Ovary (tissue), 9 donors: Measurements from ENCODE around the gene CORO6. TPM values are rescaled to one million over a fixed set of nuclear protein-coding genes. Genes with fewer than 3 reads are reported as not detected.

ENCODE experiments used
- DNase-seq, 5 donors: peaks; one replicate each; pipeline ENCODE4 v3.0.0-alpha.2; 2019 to 2020
- H3K27ac ChIP-seq, 2 donors: fragments of 200-600 bp; one replicate each; pipeline versions ENCODE4 v1.5.1 to v1.8.0; 2019 to 2022
- H3K27me3 ChIP-seq: fragments of 200-600 bp; one replicate; pipeline ENCODE4 v1.8.0; 2022
- H3K36me3 ChIP-seq: fragments of 200-600 bp; sonication (generic); one replicate; pipeline ENCODE4 v1.5.1; 2019
- H3K4me1 ChIP-seq: one replicate; pipeline ENCODE4 v1.8.1; 2013; ENCODE audit warnings: mild to moderate bottlenecking, moderate library complexity; ENCODE audit not compliant: insufficient read depth
- H3K4me3 ChIP-seq: fragments of 200-600 bp; sonication (generic); one replicate; pipeline ENCODE4 v1.5.1; 2017
- H3K9me3 ChIP-seq, 2 donors: fragments of 200-600 bp in 1 of 2; sonication (generic) in 1 of 2; one replicate each; pipeline versions ENCODE4 v1.5.1 to v1.8.1; 2013 to 2019; ENCODE audit warnings: mild to moderate bottlenecking in 1 of 2, moderate library complexity in 1 of 2
- CTCF ChIP-seq, 3 donors: fragments of 450-650 bp in 2 of 3; fragments of 200-600 bp in 1 of 3; IDR thresholded peaks; one replicate each; pipeline versions ENCODE4 v1.5.1 to v1.8.0; 2016 to 2022; ENCODE audit warnings: antibody characterized with exemption in 3 of 3, mild to moderate bottlenecking in 1 of 3
- EP300 ChIP-seq: sonication (generic); formaldehyde crosslinking; IDR thresholded peaks from one replicate; pipeline ENCODE4 v1.6.1; 2017; ENCODE audit warnings: antibody characterized with exemption
- POLR2A ChIP-seq: fragments of 450-650 bp; IDR thresholded peaks from one replicate; pipeline ENCODE4 v1.6.1; 2017; ENCODE audit warnings: antibody characterized with exemption, mild to moderate bottlenecking, moderate library complexity
- WGBS, 3 donors: extraction: QIAGEN DNeasy Blood & Tissue Kit in 1 of 3; methylation state at CpG; one replicate each; pipeline versions ENCODE4 v1.1.5 to v1.1.7; 2013 to 2017; 5-methylcytosine and 5-hydroxymethylcytosine counted together
- intact Hi-C, 4 donors: fragments of 100-400 bp; cut with DNase I; formaldehyde crosslinking; loops; one replicate each; pipeline versions ENCODE4 v1.11.0 to v1.15.1; 2022 to 2023
- polyA plus RNA-seq, 2 donors: library from polyadenylated mRNA; stranded (reverse); fragments of 200-250 nt in 1 of 2; fragments of 350-450 nt in 1 of 2; fragmentation: Illumina TruSeq in 1 of 2; extraction: RNeasy Lipid Tissue Mini Kit (QIAGEN cat#74804) in 1 of 2; gene quantifications; one replicate each; pipeline ENCODE4 v1.2.3, GENCODE V29; 2013 to 2014
- total RNA-seq, 7 donors: library from RNA; depleted of rRNA in 2 of 7; stranded (reverse); fragments of >200 nt in 2 of 7; fragmentation: NEBNext Ultra II Directional in 3 of 7; extraction: Animal tissue kit (Norgen Biotek cat#: 25700) in 3 of 7; gene quantifications; one replicate each; pipeline versions ENCODE4 v1.1.0 to v1.2.4, GENCODE V29; 2016 to 2023
- donor health status: DM: no; HTN: no; CAD: no; lungs with moderate emphysema.
- donor health status: DM: no; HTN: no; CAD: no.
- donor health status: Bipolar disorder and iron deficiency.
- donor health status: DM: yes; HTN: yes; CAD: no.
- donor health status: DM: no; HTN: no; CAD: no.
- donor health status: DM: yes; HTN: yes; CAD: no.

CORO6 gene
- total and polyA plus RNA-seq, 9 donors: 1.2 to 9.0 (median 3.5) TPM

GRCh38 chr17:29612404-29613280 lies 10.1 kb downstream of the CORO6 start:
- 64 to 74% (median 69%) methylated on average over 62 to 85 of the region's 85 CpGs for WGBS, 3 donors
- Histone ChIP-seq H3K9me3 (no peaks in the 10 kb centered on the region), H3K27me3 (no peaks in the 10 kb centered on the region), H3K4me3 (no peak overlapping the region), H3K4me1 (peaks cover 15% of the 10 kb centered on the region), H3K36me3 (no peaks in the 10 kb centered on the region), H3K27ac (peak overlapping the region in 1 of 2 donors; percentile 41)
- TF ChIP-seq CTCF (IDR thresholded peaks at IDR 0.05) (no peak), EP300 (no peak), POLR2A (no peak)
- intact Hi-C loops: no loop called here
- DNase-seq: peak in 1 of 5 donors; percentile 50

GRCh38 chr17:29612094-29612403 lies 10.7 kb downstream of the CORO6 start:
- no peaks in the 10 kb centered on the region for H3K9me3 ChIP-seq
- no peak overlapping the region for H3K4me3 ChIP-seq
- TF ChIP-seq POLR2A (no peak), EP300 (no peak), CTCF (IDR thresholded peaks at IDR 0.05) (no peak)
- no peaks in the 10 kb centered on the region for H3K27me3 ChIP-seq
- H3K4me1 ChIP-seq: peaks cover 13% of the 10 kb centered on the region
- WGBS, 3 donors: 91 to 96% (median 92%) methylated on average over 12 of the region's 12 CpGs
- no peaks in the 10 kb centered on the region for H3K36me3 ChIP-seq
- no peak overlapping the region for H3K27ac ChIP-seq
- intact Hi-C loops: no loop called here
- peak in 1 of 5 donors; percentile 41 for DNase-seq

GRCh38 chr17:29611351-29612093 lies 11.2 kb downstream of the CORO6 start:
- Histone ChIP-seq H3K27me3 (no peaks in the 10 kb centered on the region), H3K9me3 (no peaks in the 10 kb centered on the region), H3K4me3 (no peak overlapping the region), H3K36me3 (no peaks in the 10 kb centered on the region), H3K27ac (no peak overlapping the region), H3K4me1 (peaks cover 13% of the 10 kb centered on the region)
- DNase-seq: no peak
- 95 to 98% (median 98%) methylated on average over 11 of the region's 11 CpGs for WGBS, 3 donors
- TF ChIP-seq EP300 (no peak), POLR2A (no peak), CTCF (IDR thresholded peaks at IDR 0.05) (no peak)
- intact Hi-C loops: no loop called here

DNA sequence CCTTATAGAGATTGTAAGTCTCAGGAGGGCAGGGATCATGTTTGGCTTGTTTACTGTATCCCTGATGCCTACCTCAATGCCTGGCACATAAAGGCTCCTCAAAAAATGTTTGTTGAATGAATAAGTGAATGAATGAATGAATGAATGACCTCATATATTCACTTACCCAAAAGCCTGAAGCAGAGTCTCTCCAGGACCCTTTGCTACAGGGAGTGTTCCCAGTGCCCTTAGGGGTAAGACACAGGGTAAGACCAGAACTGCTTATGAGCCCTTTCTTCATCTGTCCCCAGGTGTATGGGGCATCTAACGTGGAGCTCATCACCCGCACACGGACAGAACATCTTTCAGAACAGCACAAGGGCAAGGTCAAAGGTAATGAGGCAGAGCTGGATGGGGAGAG lies 12.3 kb downstream of the CORO6 start:
- TF ChIP-seq CTCF (IDR thresholded peaks at IDR 0.05): no peak
- no peak for TF ChIP-seq POLR2A
- Histone ChIP-seq H3K9me3 (no peaks in the 10 kb centered on the region), H3K4me1 (peaks cover 7% of the 10 kb centered on the region), H3K27me3 (no peaks in the 10 kb centered on the region), H3K36me3 (no peaks in the 10 kb centered on the region), H3K27ac (no peak overlapping the region), H3K4me3 (no peak overlapping the region)
- no peak for DNase-seq
- intact Hi-C loops: no loop called here
- 68 to 74% (median 70%) methylated on average over 3 of the region's 3 CpGs for WGBS, 3 donors
